ENCODE measurements around the gene ME1.
"Not testable (repeated sequence)": the region's sequence is repeated elsewhere in the genome, so short reads cannot be mapped to it uniquely, and the experiment has no call there.

Gene ME1

GRCh38 chr6:83352424-83353061, 78.3 kb downstream of the ME1 start:
- no peak for FAIRE-seq

DNA sequence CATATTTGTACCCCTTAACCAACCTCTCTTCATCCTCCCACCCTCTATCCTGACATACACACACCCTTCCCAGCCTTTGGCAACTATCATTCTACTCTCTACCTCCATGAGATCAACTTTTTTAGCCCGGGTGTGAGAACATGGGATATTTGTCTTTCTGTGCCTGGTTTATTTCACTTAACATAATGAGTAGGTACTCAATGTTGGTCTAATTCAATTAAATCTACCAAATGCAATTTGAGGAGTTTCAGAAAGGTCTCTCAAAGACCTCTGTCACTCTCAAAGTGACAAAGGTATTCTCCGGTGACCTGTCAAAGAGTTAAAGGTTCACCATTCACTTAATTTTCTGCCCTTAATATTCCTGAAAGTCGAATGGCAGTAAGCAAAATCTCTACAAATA, 87.7 kb downstream of the ME1 start:
- no peak for FAIRE-seq

GRCh38 chr6:83341765-83342164, 89.1 kb downstream of the ME1 start:
- no peak for FAIRE-seq

GRCh38 chr6:83333916-83334315, 96.9 kb downstream of the ME1 start:
- not testable (repeated sequence) for FAIRE-seq

DNA sequence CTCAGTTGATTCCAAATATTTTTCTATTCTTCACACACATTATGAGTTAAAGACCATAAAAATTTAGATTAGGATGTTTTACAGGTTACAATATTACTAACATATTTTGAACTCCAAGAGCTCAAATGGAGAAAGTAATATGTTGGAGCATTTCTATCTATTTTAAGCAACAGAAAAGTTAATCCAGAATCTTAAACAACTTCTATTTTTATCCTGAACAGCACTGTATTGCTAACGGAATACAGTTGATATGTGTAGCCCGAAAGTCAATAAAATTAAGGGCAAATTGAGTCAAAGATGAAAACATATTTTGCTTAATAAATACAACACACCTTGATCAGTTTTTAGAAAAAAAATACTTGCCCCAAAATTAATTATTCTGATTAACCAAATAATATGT, 97.4 kb downstream of the ME1 start:
- no peak for FAIRE-seq

GRCh38 chr6:83314693-83315092, 116.2 kb downstream of the ME1 start:
- no peak for FAIRE-seq

GRCh38 chr6:83313882-83314281, 117.0 kb downstream of the ME1 start:
- FAIRE-seq, result no peak

DNA sequence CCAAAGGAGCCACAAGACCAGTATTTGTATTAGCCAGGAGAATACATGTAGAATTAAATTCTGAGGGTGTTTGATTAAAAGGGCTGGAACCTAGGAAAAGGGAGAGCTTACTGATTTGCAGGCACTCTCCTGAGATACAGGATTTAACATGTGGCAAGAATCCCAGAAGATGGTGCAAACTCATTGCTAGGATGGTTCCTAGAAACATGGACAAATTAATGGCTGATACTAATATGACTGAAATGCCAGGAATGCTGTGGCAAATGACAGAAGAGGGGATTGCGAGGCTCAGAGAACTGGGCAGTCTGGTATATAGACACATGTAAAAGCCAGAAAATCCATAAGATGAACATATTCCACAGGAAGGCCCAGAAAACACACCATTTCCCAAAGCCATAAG, 119.6 kb downstream of the ME1 start:
- no peak for FAIRE-seq

DNA sequence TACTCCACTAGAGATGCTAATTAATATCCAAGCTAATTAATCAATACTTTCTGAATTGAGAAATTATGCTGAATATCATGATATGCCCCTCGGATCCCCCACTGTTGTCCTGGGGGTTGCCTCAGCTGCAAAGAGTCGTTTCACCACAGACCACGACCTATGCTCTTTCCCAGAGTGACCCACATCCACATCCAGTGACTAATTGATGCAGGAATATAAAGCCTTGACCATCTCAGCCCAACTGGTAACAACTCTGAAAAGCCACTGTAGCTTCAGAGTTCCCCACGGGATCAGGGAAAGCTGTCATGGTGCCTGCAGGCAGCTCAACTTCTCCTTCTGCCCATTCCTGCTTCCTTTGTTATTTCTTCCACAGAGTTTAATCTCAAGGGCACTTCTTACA, 120.8 kb downstream of the ME1 start:
- no peak for FAIRE-seq

DNA sequence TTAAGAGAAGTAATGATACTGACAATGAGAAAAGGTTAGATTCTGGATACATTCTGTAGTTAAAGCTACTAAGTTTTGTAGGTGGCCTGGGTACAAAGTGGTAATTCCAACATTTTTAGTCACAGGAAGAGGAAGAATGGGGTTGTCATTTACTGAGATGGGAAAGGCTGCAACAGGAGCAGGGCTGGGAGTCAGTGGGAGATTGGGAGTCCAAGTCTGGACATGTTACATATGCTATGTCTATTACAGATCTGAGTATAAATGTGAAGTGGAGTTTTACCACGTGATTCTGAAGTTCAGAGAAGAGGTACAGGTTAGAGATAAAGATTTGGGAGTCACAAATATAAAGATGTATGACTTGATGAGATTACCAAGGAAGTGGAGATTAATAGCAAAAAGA, 121.5 kb downstream of the ME1 start:
- FAIRE-seq, result no peak

GRCh38 chr6:83308833-83309232, 122.0 kb downstream of the ME1 start:
- FAIRE-seq, result no peak

- FAIRE-seq, result no peak
Measured at GRCh38 chr6:83307849-83308248, 123.0 kb downstream of the ME1 start.

GRCh38 chr6:83303426-83303825, 127.4 kb downstream of the ME1 start:
- no peak for FAIRE-seq

DNA sequence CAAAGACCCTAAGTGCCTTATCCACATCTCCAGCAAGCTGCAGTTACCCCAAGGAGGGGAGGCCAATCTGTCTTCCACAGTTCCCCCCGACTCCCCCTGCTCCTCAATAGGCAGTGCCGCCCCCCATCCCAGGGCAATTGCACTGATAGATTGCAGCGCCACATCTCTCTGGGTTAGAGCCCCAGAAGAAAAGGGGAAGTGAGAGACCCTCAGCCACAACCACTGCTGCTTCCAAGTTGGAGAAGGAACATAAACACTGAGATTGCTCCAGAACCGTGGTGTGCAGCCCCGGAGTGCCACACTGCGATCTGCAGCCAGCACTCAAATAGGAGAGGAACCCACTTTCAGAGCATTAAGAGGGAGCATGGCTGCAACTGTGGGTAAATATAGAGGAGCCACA, 136.2 kb downstream of the ME1 start:
- FAIRE-seq, result no peak

- no peak for FAIRE-seq
Measured at GRCh38 chr6:83292900-83293843, 137.7 kb downstream of the ME1 start.

GRCh38 chr6:83287298-83287697, 143.6 kb downstream of the ME1 start:
- not testable (repeated sequence) for FAIRE-seq

GRCh38 chr6:83285917-83286316, 144.9 kb downstream of the ME1 start:
- FAIRE-seq, result no peak

- peak; percentile 3 for FAIRE-seq
Measured at GRCh38 chr6:83273596-83273995, 157.3 kb downstream of the ME1 start.

DNA sequence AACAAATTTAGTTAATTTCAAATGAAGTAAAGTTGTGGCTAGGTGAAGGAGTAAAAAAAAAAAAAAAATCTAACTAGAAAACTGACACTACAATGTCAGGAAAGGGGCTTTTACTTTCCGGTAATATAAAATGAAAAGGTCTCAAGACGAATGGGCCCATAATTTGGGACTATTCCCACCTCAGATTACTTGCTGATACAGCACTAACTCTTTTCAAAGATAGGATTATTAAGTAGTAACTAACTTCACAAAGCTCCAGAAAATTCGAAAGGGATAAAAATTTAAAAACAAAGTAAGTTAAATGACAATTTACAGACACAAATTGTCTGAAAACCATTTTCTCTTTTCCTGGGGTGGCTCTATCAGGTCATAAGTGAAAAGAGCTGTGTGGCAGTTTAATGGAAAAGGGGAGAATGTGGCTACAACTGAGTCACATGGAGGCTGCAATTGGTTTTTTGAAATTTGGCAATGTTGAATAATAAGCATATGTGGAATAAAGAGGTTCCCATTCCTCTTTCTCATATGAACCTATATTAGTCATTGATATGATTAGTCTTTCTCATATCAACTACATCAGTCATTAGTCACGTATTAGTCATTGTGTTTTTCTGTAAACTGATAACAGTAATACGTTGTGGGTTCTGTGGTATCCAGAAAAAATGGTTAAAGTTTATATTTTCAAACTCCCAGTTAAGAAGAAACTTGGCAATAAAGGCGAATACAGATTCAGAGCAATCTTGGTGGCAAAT, 159.7 kb downstream of the ME1 start:
- no peak for FAIRE-seq

- no peak for FAIRE-seq
Measured at GRCh38 chr6:83265384-83265783, 165.5 kb downstream of the ME1 start.

DNA sequence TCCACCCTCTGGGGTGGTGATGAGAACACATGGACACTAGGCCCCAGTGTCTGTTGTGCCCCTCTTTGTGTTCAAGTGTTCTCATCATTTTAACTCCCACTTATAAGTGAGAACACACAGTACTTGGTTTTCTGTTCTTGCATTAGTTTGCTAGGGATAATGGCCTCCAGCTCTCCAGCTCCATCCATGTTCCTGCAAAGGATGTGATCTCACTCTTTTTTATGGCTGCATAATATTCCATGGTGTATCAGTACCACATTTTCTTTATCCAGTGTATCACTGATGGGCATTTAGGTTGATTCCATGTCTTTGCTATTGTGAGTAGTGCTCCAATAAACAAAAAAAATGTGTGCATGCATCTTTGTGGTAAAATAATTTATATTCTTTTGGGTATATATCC, 170.3 kb downstream of the ME1 start:
- FAIRE-seq, result no peak

- no peak for FAIRE-seq
Measured at GRCh38 chr6:83258517-83258916, 172.3 kb downstream of the ME1 start.

GRCh38 chr6:83257791-83258190, 173.1 kb downstream of the ME1 start:
- no peak for FAIRE-seq

GRCh38 chr6:83256719-83257118, 174.1 kb downstream of the ME1 start:
- not testable (repeated sequence) for FAIRE-seq
